ENCODE results near the gene MPPED1. TPM values are rescaled to one million over a fixed set of nuclear protein-coding genes. Genes with fewer than 3 reads are reported as not detected.

The MPPED1 gene
- total and polyA plus RNA-seq, 2 of the 13 experiments (the other 11 are each of a cell fraction or from before 2014, with no cell fraction given), result 0.77 TPM; not detected in 1

- ChIA-PET POLR2A (no interaction called here), CTCF (ENCODE audit: low intra/inter-chr PET ratio, low total read pairs) (no interaction called here)
- no peak overlapping the region for H3K4me3 ChIP-seq (replicated peaks in 1 of 3; ENCODE audit: insufficient read depth in 1 of 3, low read depth in 2 of 3, low read length in 3 of 3)
- H3K36me3 ChIP-seq (replicated peaks in 1 of 2; ENCODE audit: control insufficient read depth in 1 of 2, insufficient read depth in 2 of 2, low read length in 2 of 2), result no peaks in the 10 kb centered on the region
- 0 out of 5 replicates have a peak, but pooled peaks cover 0 to 6% of the 10 kb centered on the region in 2 experiments for H3K27me3 ChIP-seq (ENCODE audit: control insufficient read depth in 1 of 2, insufficient read depth in 2 of 2, low read length in 2 of 2)
- intact Hi-C loops (cut with micrococcal nuclease; ENCODE audit: unreplicated experiment), result no loop called here
- H3K4me1 ChIP-seq (ENCODE audit: insufficient read depth, low read length), result 0 out of 2 replicates have a peak, but pooled peaks cover 6% of the 10 kb centered on the region
- no peaks in the 10 kb centered on the region for H3K79me2 ChIP-seq (ENCODE audit: insufficient read depth, low read length)
- no peak overlapping the region for H3K27ac ChIP-seq (ENCODE audit: extremely low read length, insufficient read depth, low read length)
- H3K4me2 ChIP-seq (ENCODE audit: low read depth, low read length), result no peak overlapping the region
- no peak for FAIRE-seq
- no peak for DNase-seq (ENCODE audit: low spot score)
- no peak overlapping the region for H3K9ac ChIP-seq (ENCODE audit: insufficient read depth, low read depth, low read length)
- in situ Hi-C loops (cut with HindIII; ENCODE audit: extremely low pct_ligation_motif_present, low pct_unique_long_range_greater_than_20kb), result no loop called here
- ATAC-seq, result no peak
- H3K9me3 ChIP-seq (ENCODE audit: low read length), result no peaks in the 10 kb centered on the region
- H4K20me1 ChIP-seq (ENCODE audit: insufficient read depth, low read length), result no peaks in the 10 kb centered on the region
- WGBS (ENCODE audit: low lambda C conversion rate), result 35% methylated on average over 3 of the region's 9 CpGs
- H2AFZ ChIP-seq (ENCODE audit: low read length), result no peak overlapping the region
- BruUV-seq (replicated peaks), result no TSS peak
- TF ChIP-seq, protein P1, sequence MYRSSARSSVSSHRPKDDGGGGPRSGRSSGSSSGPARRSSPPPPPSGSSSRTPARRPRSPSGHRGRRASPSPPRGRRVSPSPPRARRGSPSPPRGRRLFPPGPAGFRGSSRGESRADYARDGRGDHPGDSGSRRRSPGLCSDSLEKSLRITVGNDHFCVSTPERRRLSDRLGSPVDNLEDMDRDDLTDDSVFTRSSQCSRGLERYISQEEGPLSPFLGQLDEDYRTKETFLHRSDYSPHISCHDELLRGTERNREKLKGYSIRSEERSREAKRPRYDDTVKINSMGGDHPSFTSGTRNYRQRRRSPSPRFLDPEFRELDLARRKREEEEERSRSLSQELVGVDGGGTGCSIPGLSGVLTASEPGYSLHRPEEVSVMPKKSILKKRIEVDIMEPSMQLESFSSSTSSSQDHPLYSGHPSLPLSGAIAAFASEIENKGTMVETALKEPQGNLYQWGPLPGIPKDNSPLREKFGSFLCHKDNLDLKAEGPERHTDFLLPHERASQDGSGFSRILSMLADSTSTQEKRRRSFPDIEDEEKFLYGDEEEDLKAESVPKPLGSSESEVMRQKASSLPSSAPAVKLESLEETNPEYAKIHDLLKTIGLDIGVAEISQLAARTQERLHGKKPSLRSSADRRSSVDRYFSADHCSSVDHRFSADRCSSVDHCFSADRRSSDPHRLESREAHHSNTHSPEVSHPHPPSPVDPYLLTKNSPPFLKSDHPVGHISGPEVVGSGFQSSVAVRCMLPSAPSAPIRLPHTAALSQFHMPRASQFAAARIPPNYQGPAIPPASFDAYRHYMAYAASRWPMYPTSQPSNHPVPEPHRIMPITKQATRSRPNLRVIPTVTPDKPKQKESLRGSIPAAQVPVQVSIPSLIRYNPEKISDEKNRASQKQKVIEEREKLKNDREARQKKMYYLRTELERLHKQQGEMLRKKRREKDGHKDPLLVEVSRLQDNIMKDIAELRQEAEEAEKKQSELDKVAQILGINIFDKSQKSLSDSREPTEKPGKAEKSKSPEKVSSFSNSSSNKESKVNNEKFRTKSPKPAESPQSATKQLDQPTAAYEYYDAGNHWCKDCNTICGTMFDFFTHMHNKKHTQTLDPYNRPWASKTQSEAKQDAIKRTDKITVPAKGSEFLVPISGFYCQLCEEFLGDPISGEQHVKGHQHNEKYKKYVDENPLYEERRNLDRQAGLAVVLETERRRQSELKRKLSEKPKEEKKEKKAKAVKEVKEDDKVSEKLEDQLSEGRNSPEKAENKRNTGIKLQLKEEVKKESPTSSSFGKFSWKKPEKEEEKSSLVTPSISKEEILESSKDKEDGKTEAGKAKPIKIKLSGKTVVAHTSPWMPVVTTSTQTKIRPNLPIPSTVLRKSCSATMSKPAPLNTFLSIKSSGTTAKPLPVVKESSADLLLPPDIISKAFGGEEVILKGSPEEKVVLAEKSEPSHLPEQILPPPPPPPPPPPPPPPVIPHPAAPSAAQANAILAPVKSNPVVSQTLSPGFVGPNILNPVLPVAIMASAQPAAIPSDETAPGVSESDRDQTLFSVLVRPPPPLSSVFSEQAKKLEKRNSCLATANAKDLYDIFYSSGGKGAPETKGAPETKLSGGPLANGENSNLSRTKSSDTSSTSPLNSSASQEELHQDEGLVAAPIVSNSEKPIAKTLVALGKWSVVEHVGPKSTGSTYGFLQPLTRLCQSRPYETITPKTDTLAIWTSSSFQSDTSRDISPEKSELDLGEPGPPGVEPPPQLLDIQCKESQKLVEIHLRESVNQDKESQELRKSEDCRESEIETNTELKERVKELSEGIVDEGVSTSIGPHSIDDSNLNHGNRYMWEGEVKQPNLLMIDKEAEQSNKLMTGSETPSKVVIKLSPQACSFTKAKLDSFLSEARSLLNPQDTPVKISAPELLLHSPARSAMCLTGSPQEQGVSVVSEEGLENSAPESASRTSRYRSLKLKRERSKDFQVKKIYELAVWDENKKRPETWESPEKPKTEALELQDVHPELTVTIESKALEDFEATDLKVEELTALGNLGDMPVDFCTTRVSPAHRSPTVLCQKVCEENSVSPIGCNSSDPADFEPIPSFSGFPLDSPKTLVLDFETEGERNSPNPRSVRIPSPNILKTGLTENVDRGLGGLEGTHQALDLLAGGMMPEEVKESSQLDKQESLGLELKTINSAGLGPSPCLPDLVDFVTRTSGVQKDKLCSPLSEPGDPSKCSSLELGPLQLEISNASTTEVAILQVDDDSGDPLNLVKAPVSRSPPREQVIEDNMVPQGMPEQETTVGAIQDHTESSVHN (CRISPR knock-in tag; IDR thresholded peaks at IDR 0.05), result no peak
- TF ChIP-seq AGO2 (optimal IDR thresholded peaks at IDR 0.05; ENCODE audit: low read depth, low read length) (no peak), SRSF4 (IDR thresholded peaks at IDR 0.05; ENCODE audit: low read depth, low read length, poor library complexity, severe bottlenecking) (no peak), ZMYM3 (CRISPR knock-in tag; IDR thresholded peaks at IDR 0.05) (no peak), HOXD1 (CRISPR knock-in tag; IDR thresholded peaks at IDR 0.05) (no peak), ZNF343 (CRISPR knock-in tag; IDR thresholded peaks at IDR 0.05) (no peak), ZSCAN22 (CRISPR knock-in tag; IDR thresholded peaks at IDR 0.05) (no peak), ZFP37 (CRISPR knock-in tag; IDR thresholded peaks at IDR 0.05; ENCODE audit: borderline replicate concordance) (no peak), ELF1 (CRISPR knock-in tag; IDR thresholded peaks at IDR 0.05) (no peak), ZNF446 (CRISPR knock-in tag; IDR thresholded peaks at IDR 0.05) (no peak)
- TF ChIP-seq, protein P2, sequence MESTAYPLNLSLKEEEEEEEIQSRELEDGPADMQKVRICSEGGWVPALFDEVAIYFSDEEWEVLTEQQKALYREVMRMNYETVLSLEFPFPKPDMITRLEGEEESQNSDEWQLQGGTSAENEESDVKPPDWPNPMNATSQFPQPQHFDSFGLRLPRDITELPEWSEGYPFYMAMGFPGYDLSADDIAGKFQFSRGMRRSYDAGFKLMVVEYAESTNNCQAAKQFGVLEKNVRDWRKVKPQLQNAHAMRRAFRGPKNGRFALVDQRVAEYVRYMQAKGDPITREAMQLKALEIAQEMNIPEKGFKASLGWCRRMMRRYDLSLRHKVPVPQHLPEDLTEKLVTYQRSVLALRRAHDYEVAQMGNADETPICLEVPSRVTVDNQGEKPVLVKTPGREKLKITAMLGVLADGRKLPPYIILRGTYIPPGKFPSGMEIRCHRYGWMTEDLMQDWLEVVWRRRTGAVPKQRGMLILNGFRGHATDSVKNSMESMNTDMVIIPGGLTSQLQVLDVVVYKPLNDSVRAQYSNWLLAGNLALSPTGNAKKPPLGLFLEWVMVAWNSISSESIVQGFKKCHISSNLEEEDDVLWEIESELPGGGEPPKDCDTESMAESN (CRISPR knock-in tag; conservative IDR thresholded peaks at IDR 0.05), result no peak
- TF ChIP-seq, protein P3, sequence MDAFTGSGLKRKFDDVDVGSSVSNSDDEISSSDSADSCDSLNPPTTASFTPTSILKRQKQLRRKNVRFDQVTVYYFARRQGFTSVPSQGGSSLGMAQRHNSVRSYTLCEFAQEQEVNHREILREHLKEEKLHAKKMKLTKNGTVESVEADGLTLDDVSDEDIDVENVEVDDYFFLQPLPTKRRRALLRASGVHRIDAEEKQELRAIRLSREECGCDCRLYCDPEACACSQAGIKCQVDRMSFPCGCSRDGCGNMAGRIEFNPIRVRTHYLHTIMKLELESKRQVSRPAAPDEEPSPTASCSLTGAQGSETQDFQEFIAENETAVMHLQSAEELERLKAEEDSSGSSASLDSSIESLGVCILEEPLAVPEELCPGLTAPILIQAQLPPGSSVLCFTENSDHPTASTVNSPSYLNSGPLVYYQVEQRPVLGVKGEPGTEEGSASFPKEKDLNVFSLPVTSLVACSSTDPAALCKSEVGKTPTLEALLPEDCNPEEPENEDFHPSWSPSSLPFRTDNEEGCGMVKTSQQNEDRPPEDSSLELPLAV (CRISPR knock-in tag; conservative IDR thresholded peaks at IDR 0.05; ENCODE audit: low read depth), result no peak
Measured at GRCh38 chr22:43370036-43370435, 41.8 kb upstream of the MPPED1 start.
